Esophagus muscularis mucosa (tissue), 4 donors: ENCODE measurements around the gene DUS1L. TPM values are rescaled to one million over a fixed set of nuclear protein-coding genes. Genes with fewer than 3 reads are reported as not detected.

Source experiments
- DNase-seq: peaks from one replicate; pipeline ENCODE4 v3.0.0-alpha.2; 2017; ENCODE audit errors: extremely low spot score
- H3K27ac ChIP-seq, 4 donors: fragments of 200-600 bp; sonication (generic); replicated peaks in 1 of 4; 1 replicate in 3 of 4; 2 replicates in 1 of 4; pipeline ENCODE4 v1.5.1; 2016 to 2019; ENCODE audit warnings: mild to moderate bottlenecking in 1 of 4
- H3K27me3 ChIP-seq, 4 donors: fragments of 200-600 bp; sonication (generic); one replicate each; pipeline versions ENCODE4 v1.5.1 to v1.6.0; 2016 to 2019
- H3K36me3 ChIP-seq, 4 donors: fragments of 200-600 bp; sonication (generic); one replicate each; pipeline ENCODE4 v1.5.1; 2016 to 2019
- H3K4me1 ChIP-seq, 4 donors: fragments of 200-600 bp; sonication (generic); one replicate each; pipeline ENCODE4 v1.5.1; 2016 to 2019
- H3K4me3 ChIP-seq, 4 donors: fragments of 200-600 bp; sonication (generic); 1 replicate in 2 of 4; 2 replicates in 2 of 4; pipeline ENCODE4 v1.5.1; 2016 to 2019; ENCODE audit warnings: mild to moderate bottlenecking in 4 of 4, moderate library complexity in 1 of 4
- H3K9me3 ChIP-seq, 4 donors: fragments of 200-600 bp; sonication (generic); 1 replicate in 3 of 4; 2 replicates in 1 of 4; pipeline ENCODE4 v1.5.1; 2016 to 2019
- EP300 ChIP-seq: sonication (generic); formaldehyde crosslinking; IDR thresholded peaks from one replicate; pipeline ENCODE4 v1.6.1; 2017; ENCODE audit warnings: antibody characterized with exemption
- POLR2A ChIP-seq: fragments of 450-650 bp; IDR thresholded peaks from one replicate; pipeline ENCODE4 v1.6.1; 2017; ENCODE audit warnings: antibody characterized with exemption, moderate library complexity, mild to moderate bottlenecking, low read depth
- POLR2AphosphoS5 ChIP-seq, 2 donors: sonication (generic); formaldehyde crosslinking; IDR thresholded peaks; one replicate each; pipeline ENCODE4 v1.6.1; 2017; ENCODE audit warnings: antibody characterized with exemption in 2 of 2
- WGBS: methylation state at CpG from one replicate; pipeline ENCODE4 v1.1.5; 2018; 5-methylcytosine and 5-hydroxymethylcytosine counted together
- intact Hi-C: fragments of 100-400 bp; cut with DNase I; formaldehyde crosslinking; loops from one replicate; pipeline ENCODE4 v1.15.1; 2023
- total RNA-seq, 4 donors: library from RNA; depleted of rRNA; stranded (reverse); fragments of >200 nt; gene quantifications; one replicate each; pipeline versions ENCODE4 v1.1.0 to v1.2.1, GENCODE V29; 2016
- TF ChIP-seq, protein P1 (sequence below), 3 experiments: fragments of 200-600 bp in 2 of 3; fragments of 450-650 bp in 1 of 3; sonication (generic) in 2 of 3; IDR thresholded peaks; one replicate each; pipeline ENCODE4 v1.5.1; 2017 to 2019; ENCODE audit warnings: antibody characterized with exemption in 3 of 3, mild to moderate bottlenecking in 2 of 3, moderate library complexity in 1 of 3

DUS1L gene
- total RNA-seq, 4 donors from 2014 or later: 42.2 to 77.1 (median 52.6) TPM

DNA sequence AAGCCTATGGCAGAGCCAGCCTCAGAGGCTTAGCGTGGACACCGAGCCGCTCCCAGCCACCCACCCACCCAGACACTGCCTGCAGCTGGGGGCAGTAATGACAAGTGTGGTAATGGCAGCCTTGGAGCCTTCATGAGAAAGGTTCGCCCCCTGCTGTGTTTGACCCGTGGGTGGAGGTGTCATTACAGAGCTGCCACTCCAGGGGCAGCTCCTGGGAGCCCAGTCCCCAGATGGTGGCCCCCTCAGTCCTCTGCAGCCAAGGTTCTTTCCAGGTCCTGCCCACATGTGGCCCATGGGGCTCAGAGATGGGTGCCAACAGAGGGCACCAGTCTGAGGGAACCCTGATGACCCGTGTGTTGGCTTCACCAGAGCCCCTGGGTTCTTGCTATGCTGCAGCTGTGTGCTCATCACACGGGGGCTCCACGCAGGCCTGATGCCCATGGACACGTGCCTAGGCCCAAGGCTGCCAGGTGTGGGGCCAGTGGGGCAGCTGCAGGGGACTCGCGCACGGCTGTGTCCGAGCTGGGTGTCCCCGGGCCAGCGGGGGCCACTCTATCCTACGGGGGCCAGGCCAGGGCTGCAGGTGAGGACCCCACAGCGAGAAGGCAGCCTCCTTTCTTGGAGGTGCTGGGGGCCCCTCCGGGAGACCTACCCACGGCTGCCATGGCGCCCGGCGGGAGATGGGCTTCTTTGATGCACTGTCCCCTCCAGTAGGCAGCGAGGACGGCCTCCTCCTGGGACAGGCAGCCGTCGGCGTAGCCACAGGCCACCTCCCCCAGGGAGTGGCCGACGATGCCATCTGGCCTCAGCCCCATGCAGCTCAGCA lies 24.3 kb upstream of the DUS1L start:
- Histone ChIP-seq H3K4me1 (no peaks in the 10 kb centered on the region), H3K4me3 (no peak overlapping the region), H3K27ac (no peak overlapping the region), H3K9me3 (no peaks in the 10 kb centered on the region), H3K27me3 (no peaks in the 10 kb centered on the region), H3K36me3 (peaks cover 84 to 100% (median 100%) of the 10 kb centered on the region in 4 donors)
- 90% methylated on average over 10 of the region's 29 CpGs for WGBS
- intact Hi-C loops: no loop called here
- no peak for TF ChIP-seq EP300
- TF ChIP-seq POLR2A: no peak
- no peak for TF ChIP-seq POLR2AphosphoS5 (IDR thresholded peaks at IDR 0.05)
- TF ChIP-seq, protein P1, sequence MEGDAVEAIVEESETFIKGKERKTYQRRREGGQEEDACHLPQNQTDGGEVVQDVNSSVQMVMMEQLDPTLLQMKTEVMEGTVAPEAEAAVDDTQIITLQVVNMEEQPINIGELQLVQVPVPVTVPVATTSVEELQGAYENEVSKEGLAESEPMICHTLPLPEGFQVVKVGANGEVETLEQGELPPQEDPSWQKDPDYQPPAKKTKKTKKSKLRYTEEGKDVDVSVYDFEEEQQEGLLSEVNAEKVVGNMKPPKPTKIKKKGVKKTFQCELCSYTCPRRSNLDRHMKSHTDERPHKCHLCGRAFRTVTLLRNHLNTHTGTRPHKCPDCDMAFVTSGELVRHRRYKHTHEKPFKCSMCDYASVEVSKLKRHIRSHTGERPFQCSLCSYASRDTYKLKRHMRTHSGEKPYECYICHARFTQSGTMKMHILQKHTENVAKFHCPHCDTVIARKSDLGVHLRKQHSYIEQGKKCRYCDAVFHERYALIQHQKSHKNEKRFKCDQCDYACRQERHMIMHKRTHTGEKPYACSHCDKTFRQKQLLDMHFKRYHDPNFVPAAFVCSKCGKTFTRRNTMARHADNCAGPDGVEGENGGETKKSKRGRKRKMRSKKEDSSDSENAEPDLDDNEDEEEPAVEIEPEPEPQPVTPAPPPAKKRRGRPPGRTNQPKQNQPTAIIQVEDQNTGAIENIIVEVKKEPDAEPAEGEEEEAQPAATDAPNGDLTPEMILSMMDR (IDR thresholded peaks at IDR 0.05): no peak
- DNase-seq: no peak

DNA sequence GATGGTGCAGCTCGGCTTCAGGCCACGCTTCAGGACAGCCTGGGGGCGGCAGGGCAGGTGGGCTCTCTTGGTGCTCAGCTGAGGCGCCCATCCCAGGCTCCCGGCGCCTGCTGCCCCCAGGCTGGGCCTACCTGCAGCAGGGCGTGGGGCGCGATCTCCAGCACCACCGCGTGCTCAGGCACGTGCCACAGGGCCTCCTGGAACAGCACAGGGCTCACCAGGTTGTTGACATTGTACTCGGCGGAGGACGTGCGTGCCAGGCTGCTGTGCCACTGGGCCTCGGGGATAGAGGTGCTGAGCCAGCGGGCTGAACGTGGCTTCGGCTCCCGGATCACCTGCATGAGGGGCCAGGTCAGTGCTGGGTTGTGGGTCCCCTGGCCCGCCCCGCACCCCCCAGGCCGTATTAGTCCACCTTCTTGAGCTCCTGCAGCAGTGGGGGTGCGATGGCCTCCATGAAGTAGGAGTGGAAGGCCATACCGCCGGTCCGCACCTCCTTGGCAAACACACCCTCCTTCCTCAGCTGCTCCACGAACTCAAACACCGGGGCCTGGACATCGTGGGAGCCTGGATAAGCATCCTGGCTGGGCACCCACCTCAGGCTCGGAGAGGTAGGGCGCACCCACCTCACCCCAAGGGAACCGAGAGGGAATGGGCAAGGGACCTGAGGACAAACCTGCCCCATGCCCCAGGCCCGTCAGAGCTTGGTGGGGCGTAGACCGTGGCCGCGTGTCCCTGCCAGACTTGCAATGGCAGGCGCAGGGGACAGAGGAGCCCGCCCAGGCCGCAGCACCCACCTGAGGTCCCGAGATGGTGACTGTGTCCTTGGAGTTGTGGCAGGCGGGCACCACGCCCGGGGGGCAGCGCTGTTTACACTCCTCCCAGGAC lies 23.5 kb upstream of the DUS1L start:
- Histone ChIP-seq H3K27ac (no peak overlapping the region), H3K9me3 (no peaks in the 10 kb centered on the region), H3K36me3 (peaks cover 90 to 100% (median 100%) of the 10 kb centered on the region in 4 donors), H3K4me1 (no peaks in the 10 kb centered on the region), H3K4me3 (no peak overlapping the region), H3K27me3 (no peaks in the 10 kb centered on the region)
- intact Hi-C loops: no loop called here
- DNase-seq: no peak
- TF ChIP-seq POLR2AphosphoS5 (IDR thresholded peaks at IDR 0.05) (no peak), EP300 (no peak)
- TF ChIP-seq, protein P1 (IDR thresholded peaks at IDR 0.05): no peak
- WGBS: 92% methylated on average over 20 of the region's 47 CpGs

DNA sequence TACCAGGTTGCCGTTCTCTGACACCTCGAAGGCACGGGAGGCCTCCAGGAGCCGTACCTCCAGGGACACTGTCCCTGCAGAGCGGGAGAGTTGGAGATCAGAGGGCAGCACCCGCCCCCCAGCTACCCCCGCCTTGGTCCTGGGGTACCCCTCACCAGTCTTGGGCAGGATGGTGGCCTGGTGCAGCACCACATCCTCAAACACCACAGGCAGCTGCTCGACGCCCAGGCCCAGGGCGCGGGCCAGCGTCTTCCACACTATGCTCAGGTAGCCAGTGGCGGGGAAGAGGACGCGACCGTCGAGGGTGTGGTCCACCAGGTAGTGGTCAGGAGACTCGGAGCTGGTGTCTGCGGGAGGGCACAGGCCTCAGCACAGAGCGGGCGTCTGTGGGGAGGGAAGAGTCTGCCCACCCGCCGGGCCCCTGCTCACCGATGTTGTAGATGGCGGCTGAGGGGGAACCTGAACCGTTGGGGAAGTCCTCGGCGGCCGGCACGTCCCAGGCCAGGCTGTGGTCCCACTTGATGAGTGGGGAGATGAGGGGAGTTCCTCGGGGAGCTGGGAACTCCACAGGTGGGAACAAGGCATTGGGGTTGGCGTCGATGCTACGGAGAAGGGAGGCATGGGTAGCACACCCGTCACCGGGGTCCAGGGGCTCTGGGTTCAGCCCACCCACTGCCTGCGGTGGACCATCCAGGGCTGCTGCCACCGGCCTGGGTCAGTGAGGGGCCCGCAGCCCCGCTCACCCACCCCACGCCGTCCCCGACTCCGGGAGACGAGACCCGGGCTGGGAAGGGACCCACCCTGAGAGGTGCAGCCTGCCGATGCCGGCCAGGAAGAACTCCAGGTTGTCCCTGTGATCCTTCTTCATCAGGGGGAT lies 22.6 kb upstream of the DUS1L start:
- Histone ChIP-seq H3K9me3 (no peaks in the 10 kb centered on the region), H3K27me3 (no peaks in the 10 kb centered on the region), H3K4me1 (no peaks in the 10 kb centered on the region), H3K27ac (no peak overlapping the region), H3K4me3 (no peak overlapping the region), H3K36me3 (peaks cover 95 to 100% (median 100%) of the 10 kb centered on the region in 4 donors)
- WGBS: 95% methylated on average over 47 of the region's 48 CpGs
- intact Hi-C loops: no loop called here
- TF ChIP-seq EP300: no peak
- TF ChIP-seq POLR2A: no peak
- TF ChIP-seq, protein P1 (IDR thresholded peaks at IDR 0.05): no peak
- TF ChIP-seq POLR2AphosphoS5 (IDR thresholded peaks at IDR 0.05): no peak
- no peak for DNase-seq

DNA sequence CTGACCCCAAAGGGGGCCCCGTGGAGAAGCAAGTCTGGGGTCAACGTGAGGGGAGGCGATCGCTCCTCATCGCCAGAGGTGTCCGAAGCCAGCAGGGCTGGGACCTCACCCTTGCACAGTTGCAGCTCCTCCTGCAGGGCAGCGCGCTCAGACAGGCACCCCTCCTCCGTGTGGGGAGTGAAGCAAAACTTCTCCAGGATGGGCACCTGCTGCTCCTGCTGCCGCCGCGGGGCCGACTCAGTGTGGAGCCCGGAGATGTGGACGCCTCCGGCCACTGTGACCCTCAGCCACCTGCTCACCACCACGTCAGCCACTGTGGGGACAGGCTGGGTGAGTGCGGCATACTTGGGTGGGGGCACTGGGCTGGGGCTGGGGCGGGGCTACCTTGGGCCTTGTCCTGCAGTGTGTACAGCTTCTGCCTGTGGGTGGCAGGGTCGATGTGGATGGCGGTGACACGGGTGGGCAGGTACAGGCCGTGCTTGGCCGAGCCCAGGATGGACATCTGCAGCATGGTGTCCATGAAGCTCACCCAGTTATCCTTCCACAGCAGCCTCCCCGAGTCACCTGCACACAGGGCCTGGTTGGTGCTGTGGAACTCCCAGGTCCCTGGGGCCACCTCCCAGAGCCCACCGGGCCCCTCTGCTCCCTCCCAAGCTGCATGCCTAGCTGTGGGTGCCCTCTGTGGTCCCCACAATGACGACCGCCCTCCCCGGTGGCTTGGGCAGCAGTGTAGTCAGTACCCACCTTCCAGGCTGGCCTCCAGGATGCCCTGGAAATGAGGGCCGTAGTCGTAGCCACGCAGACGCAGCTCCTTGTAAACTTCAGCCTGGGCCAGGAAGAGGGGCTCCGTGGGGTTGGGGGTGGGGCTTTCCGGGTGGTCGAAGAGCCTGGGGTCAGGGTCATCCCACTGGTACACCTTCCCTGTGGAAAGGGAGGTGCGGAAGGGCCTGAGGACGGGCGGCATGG lies 21.6 kb upstream of the DUS1L start:
- Histone ChIP-seq H3K36me3 (peaks cover 95 to 100% (median 100%) of the 10 kb centered on the region in 4 donors), H3K9me3 (no peaks in the 10 kb centered on the region), H3K4me3 (no peak overlapping the region), H3K27ac (no peak overlapping the region), H3K27me3 (no peaks in the 10 kb centered on the region), H3K4me1 (no peaks in the 10 kb centered on the region)
- intact Hi-C loops: no loop called here
- no peak for TF ChIP-seq POLR2AphosphoS5 (IDR thresholded peaks at IDR 0.05)
- TF ChIP-seq POLR2A: no peak
- TF ChIP-seq EP300: no peak
- TF ChIP-seq, protein P1 (IDR thresholded peaks at IDR 0.05): no peak
- no peak for DNase-seq
- WGBS: 87% methylated on average over 11 of the region's 39 CpGs
